Lower lobe of right lung (tissue), 2 donors: ENCODE measurements around the gene KCP. TPM values are rescaled to one million over a fixed set of nuclear protein-coding genes. Genes with fewer than 3 reads are reported as not detected.

Experiments
- ATAC-seq, 2 donors: fragments of 200-7000 bp; cut with Tn5 transposase; one replicate each; pipeline ENCODE4 v1.9.1; 2020 to 2022; ENCODE audit warnings: mild to moderate bottlenecking in 2 of 2, moderate library complexity in 2 of 2
- DNase-seq: peaks from one replicate; pipeline ENCODE4 v3.0.0-alpha.2; 2020
- H3K27ac ChIP-seq: fragments of 200-600 bp; one replicate; pipeline ENCODE4 v1.8.0; 2022
- H3K27me3 ChIP-seq: fragments of 200-600 bp; one replicate; pipeline ENCODE4 v1.8.0; 2022; ENCODE audit warnings: low read depth
- H3K36me3 ChIP-seq: fragments of 200-600 bp; one replicate; pipeline ENCODE4 v1.8.0; 2022; ENCODE audit warnings: mild to moderate bottlenecking
- H3K4me1 ChIP-seq: fragments of 200-600 bp; one replicate; pipeline ENCODE4 v1.8.0; 2022
- H3K4me3 ChIP-seq: fragments of 200-600 bp; one replicate; pipeline ENCODE4 v1.8.0; 2022; ENCODE audit warnings: mild to moderate bottlenecking
- H3K9me3 ChIP-seq: fragments of 200-600 bp; one replicate; pipeline ENCODE4 v1.8.0; 2022
- CTCF ChIP-seq: fragments of 200-600 bp; IDR thresholded peaks from one replicate; pipeline ENCODE4 v1.8.0; 2022; ENCODE audit warnings: antibody characterized with exemption, mild to moderate bottlenecking
- intact Hi-C: fragments of 100-400 bp; cut with DNase I; formaldehyde crosslinking; loops from one replicate; pipeline ENCODE4 v1.11.0; 2022
- total RNA-seq: library from RNA; stranded (reverse); fragmentation: NEBNext Ultra II Directional; extraction: Animal tissue kit (Norgen Biotek cat#: 25700); gene quantifications from one replicate; pipeline ENCODE4 v1.2.1, GENCODE V29; 2021
- donor health status: DM: no; HTN: yes; CAD: no; lungs with severe emphysema.

The KCP gene
- total RNA-seq, 1 donor from 2014 or later, result 1.3 TPM

DNA sequence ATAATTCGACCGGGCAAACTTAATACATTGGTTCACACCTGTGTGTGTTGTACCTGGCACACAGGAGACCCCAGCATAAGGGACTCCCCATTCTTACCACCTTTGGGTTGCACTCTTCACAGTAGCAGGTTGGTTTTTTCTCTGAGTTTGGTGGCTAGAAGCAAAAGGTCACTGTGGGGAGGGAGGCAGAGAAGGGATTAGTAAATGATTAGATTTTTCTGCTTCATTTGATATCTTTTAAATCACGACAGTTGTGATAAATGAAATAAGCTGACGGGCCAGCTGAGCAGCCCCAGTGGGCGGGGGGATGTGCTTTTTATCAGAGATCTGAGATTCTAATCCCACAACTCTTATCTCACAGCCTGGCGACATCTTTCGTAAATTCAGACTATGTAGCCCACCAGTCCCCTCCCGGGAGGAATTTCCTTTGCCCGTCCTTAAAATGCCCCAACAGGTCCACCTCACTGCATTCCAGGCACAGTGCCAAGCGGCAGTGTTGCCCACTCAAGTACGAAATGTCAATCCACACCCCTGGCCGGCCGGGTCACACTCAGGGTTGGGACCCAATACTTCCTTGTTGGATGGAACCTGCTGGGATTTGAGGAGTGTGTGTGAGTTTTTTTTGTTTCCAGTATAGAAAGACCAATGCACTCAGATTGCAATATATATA is 10.5 kb upstream of the KCP start:
- H3K9me3 ChIP-seq, result no peaks in the 10 kb centered on the region
- peaks cover 30% of the 10 kb centered on the region for H3K27me3 ChIP-seq
- TF ChIP-seq CTCF, result no peak
- H3K4me3 ChIP-seq, result no peak overlapping the region
- no peaks in the 10 kb centered on the region for H3K4me1 ChIP-seq
- peak; percentile 28 to 43 for ATAC-seq
- H3K27ac ChIP-seq, result no peak overlapping the region
- peak; percentile 68 for DNase-seq
- intact Hi-C loops, result no loop called here
- no peaks in the 10 kb centered on the region for H3K36me3 ChIP-seq

DNA sequence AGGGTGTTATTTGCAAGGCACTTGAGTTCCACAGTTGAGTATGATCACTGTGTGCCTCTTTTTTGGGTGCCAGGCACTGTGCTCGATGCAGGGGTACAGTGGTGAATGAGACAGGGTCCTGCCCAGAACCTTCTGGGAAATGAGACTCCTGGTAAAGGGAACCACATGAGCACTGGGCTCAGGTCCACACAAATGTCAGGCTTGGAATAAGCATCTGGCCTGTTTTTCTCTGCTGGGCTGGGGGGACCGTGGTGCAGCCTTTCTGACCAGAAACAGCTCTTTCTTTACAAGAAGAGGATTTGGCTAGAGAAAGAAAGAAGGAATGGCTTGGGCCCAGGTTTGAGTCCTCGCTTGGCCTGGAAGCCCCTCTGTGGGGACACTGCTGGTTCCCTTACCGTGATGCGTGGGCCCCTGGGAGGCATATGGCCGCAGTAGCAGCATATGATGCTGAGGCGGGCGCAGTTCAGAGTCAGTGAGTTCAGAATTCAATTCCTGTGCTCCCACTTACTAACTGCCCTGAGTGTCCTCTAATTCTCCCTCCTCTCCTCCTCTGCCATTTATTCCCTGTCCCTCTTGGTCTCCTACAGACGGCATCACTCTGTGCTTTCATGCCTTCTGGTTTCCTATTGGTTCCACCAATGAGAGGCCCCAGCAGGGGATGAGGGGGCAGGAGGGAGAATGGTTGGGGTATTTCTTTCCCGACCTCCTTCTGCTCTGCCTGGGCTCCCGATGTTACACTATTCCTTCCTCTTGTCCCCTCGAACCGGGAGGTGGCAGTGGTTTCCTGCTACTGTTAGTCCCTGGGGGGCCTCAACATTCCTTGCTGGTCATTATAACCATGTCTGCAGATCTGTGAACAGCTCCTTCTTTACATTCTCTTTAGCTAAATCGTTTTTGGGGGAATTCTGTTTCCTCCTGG is 9.6 kb upstream of the KCP start:
- no peak for DNase-seq
- no peak for TF ChIP-seq CTCF
- ATAC-seq, result no peak
- intact Hi-C loops, result no loop called here
- Histone ChIP-seq H3K27ac (no peak overlapping the region), H3K4me3 (no peak overlapping the region), H3K27me3 (peaks cover 39% of the 10 kb centered on the region), H3K36me3 (no peaks in the 10 kb centered on the region), H3K9me3 (no peaks in the 10 kb centered on the region), H3K4me1 (peaks cover 9% of the 10 kb centered on the region)

- no peak for DNase-seq
- peaks cover 48% of the 10 kb centered on the region for H3K27me3 ChIP-seq
- intact Hi-C loops, result no loop called here
- no peaks in the 10 kb centered on the region for H3K9me3 ChIP-seq
- H3K4me1 ChIP-seq, result peaks cover 11% of the 10 kb centered on the region
- no peak overlapping the region for H3K27ac ChIP-seq
- no peak overlapping the region for H3K4me3 ChIP-seq
- no peak for TF ChIP-seq CTCF
- no peaks in the 10 kb centered on the region for H3K36me3 ChIP-seq
- ATAC-seq, result no peak
These were observed 8.7 kb upstream of the KCP start for GRCh38 chr7:128919241-128919640.

DNA sequence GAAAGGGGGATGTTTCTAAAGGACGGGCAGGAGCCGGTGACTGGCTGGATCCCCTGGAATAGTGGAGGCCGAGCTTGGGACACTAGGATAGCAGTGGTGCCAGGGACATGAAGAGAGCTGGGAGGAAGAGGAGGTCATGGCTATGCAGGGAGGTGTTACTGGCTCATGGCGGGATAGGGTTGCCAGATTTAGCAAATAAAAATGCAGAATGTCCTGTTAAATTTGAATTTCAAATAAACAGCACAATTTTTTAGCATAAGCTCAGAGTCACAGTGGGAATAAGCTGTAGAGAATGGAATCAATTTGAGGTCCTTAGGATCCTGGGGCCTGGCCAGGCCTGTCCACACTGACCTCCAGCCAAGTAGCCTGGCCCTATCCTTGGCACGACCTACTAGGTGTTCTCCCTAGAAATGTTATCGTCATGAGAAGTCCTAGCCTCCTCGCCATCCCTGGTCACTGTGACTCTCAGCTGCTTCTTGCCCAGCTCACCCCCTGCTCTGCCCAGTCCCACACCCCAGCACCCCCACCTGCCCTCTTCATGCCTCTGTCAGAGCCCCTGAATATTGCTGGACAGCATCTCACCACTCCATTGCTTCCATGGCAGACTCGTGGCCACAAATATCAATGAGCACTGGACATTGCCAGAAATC is 7.6 kb upstream of the KCP start:
- TF ChIP-seq CTCF, result no peak
- Histone ChIP-seq H3K27ac (no peak overlapping the region), H3K4me1 (peaks cover 11% of the 10 kb centered on the region), H3K4me3 (no peak overlapping the region), H3K36me3 (no peaks in the 10 kb centered on the region), H3K9me3 (no peaks in the 10 kb centered on the region), H3K27me3 (peaks cover 50% of the 10 kb centered on the region)
- DNase-seq (no peak), ATAC-seq (no peak)
- intact Hi-C loops, result no loop called here

DNA sequence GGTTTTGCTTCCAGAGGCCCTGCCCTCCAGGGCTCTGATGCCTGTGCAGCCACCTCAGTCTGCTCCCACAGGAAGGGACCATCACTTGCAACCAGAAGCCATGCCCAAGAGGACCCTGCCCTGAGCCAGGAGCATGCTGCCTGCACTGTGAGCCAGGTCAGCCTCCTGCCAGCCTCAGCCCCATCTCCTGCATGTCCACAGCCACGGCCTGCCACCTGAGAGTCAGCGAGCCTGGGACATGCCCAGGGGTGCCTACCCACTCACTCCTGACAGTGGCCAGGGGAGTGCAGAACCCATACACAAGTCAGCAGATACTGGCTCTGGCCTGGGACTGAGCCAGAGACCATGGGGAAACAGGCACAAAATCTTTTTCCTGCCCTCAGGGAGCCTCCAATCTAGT is 6.6 kb upstream of the KCP start:
- no peak for TF ChIP-seq CTCF
- DNase-seq (no peak), ATAC-seq (no peak)
- intact Hi-C loops, result no loop called here
- Histone ChIP-seq H3K27ac (no peak overlapping the region), H3K27me3 (peaks cover 47% of the 10 kb centered on the region), H3K4me1 (peaks cover 11% of the 10 kb centered on the region), H3K9me3 (no peaks in the 10 kb centered on the region), H3K36me3 (no peaks in the 10 kb centered on the region), H3K4me3 (no peak overlapping the region)
